GM21717 (cell line): ENCODE measurements around the gene LPIN3.

Experiments
- ATAC-seq: cut with Tn5 transposase; IDR thresholded peaks from one replicate; pipeline ENCODE4 v1.9.1; 2021; ENCODE audit warnings: mild to moderate bottlenecking, moderate library complexity; ENCODE audit not compliant: unreplicated experiment

The LPIN3 gene

DNA sequence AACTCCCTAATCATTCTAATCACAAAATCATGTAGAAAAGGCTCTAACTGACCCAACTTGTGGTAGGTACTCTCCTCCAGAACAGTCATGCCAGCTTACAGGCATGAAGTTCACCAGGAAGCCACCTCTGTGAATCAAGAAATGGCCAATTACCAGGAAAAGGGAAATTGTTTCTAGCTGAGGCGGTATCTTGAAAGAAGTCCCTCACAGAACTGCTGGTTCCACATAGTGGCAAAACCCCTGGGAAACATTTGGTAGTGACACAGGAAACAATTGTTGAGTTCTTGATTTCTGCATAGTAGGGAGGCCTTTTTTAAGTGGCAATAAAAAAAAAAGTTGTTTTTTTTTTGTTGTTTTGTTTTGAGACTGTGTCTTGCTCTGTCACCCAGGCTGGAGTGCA, 19.6 kb upstream of the LPIN3 start:
- no peak for ATAC-seq

GRCh38 chr20:41327178-41327577, 13.4 kb upstream of the LPIN3 start:
- no peak for ATAC-seq

- ATAC-seq = no peak
Observed at GRCh38 chr20:41329435-41330342, 10.9 kb upstream of the LPIN3 start.

DNA sequence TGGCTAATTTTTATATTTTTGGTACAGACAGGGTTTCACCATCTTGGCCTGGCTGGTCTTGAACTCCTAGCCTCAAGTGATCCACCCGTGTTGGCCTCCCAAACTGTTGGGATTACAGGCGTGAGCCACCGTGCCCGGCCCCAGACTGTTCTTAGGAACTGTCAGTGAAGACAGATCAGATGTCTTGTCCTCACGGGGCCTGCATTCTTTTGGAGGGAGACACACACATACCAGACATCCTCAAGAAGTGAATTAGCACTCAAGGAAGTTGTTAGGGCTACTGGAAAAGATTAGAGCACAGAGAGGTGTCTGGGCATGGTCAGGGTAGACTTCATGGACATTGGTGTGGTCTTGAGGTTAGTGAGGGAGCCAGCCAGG, 10.3 kb upstream of the LPIN3 start:
- no peak for ATAC-seq

- no peak for ATAC-seq
Observed at GRCh38 chr20:41330941-41331340, 9.7 kb upstream of the LPIN3 start.

DNA sequence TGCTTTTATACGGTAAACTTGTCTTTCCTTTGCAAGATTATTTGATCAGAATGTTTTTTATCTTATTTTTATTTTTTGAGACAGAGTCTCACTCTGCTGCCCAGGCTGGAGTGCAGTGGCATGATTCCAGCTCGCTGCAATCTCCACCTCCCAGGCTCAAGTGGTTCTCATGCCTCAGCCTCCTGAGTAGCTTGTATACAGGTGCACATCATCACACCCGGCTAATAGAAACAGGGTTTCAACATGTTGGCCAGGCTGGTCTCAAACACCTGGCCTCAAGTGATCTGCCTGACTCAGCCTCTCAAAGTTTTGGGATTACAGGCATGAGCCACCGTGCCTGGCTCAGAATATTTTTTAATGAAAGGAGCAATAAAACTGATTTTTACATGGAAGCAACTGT, 8.9 kb upstream of the LPIN3 start:
- no peak for ATAC-seq

DNA sequence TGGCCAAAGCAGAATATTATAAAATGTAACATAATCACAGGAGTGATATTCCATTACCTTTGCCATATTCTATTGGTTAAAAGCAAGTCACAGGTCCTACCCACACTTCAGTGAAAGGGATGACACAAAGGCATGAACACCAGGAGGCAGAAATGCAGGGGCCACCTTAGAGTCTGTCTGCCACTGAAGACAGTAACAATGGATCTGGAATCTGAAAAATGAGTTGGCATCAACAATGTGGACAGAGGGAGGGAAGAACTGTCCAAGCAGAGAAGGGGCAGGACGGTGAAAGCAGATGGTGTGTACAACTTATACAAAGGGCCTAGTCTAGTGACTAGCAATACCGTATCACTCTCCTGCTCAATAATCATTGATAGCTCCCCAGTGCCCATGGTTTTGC, 6.6 kb upstream of the LPIN3 start:
- no peak for ATAC-seq

- ATAC-seq = no peak
Observed at GRCh38 chr20:41334443-41335421, 5.9 kb upstream of the LPIN3 start.

DNA sequence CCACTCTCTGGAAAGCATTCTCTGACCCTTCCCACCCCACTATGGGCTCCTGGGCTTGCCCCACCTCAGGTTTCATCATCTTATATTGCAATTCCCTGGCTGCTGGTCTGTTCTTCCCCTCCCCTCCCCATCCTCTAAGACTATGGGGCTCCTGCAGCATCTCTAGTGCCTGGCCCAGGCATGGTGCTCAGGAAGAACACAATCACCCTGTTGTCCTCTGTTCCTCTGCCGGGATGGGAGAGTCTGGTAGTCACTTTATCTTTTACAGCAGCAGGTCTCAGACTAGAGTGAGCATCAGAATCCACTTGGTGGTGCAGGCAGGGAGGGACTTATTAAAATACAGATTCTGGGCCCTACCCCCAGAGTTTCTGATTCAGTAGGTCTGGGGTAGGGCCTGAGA, 5.0 kb upstream of the LPIN3 start:
- ATAC-seq = no peak

GRCh38 chr20:41336711-41337492, 3.7 kb upstream of the LPIN3 start:
- no peak for ATAC-seq

GRCh38 chr20:41339957-41340326, 679 bp upstream of the LPIN3 start:
- ATAC-seq = peak; percentile 70

DNA sequence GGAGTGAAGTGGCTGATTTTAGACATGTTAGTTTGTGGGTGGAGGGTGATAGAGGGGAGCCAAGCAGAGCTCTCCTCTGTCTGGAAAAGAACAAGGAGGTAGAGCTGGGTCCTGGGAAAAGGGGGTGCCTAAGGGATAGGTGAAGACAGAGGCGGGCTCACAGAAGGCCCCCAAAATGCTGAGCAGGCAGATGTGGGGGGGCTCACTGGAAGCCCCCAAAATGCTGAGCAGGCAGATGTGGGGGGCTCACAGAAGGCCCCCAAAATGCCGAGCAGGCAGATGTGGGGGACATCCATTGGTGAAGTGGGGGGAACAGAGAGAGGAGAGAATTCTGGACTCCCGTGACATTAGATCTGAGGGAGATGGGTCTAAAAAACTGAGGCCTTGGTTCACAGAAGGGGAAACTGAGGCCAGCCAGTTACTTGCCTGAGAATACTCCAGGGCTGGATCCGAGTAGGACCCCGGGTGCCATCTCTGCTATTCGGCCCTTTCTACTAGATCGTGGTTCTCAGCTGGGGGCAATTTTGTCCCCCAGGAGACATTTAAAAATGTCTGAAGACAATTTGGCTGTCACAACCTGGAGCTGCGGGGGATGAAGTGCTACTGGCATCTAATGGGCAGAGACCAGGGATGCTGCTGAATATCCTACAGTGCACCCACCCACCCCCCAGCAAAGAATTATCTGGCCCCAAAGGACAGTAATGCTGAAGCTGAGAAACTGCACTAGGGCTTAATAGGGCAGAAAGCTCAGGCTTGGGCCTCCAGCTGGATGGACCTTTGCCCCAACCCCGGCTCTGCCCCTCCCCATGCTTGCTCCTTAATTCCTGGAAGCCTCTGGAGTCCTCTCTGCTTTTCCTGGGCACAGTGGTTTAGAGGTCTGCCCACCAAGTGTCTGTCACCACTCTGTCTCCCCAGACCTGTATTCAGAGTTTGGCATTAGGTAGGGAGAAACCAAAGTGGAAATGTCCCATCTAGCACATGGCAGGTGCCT, 2.1 kb downstream of the LPIN3 start:
- ATAC-seq = no peak

GRCh38 chr20:41344477-41344876, 3.9 kb downstream of the LPIN3 start:
- ATAC-seq = no peak

- ATAC-seq = no peak
Observed at GRCh38 chr20:41344938-41345728, 4.5 kb downstream of the LPIN3 start.

GRCh38 chr20:41345729-41346067, 5.1 kb downstream of the LPIN3 start:
- ATAC-seq = no peak

- ATAC-seq = no peak
Observed at GRCh38 chr20:41347523-41348429, 7.2 kb downstream of the LPIN3 start.

- ATAC-seq = no peak
Observed at GRCh38 chr20:41348430-41349172, 8.0 kb downstream of the LPIN3 start.
